Stimulated activated naive CD4-positive, alpha-beta T cell treated with Interleukin-2 at 50 U/mL for 16 hours (primary cell): Measurements from ENCODE around the gene NOP9.

Experiments
- DNase-seq: peaks from one replicate; lab custom pipeline; 2025; lab: John Stamatoyannopoulos, UW

Gene NOP9

DNA sequence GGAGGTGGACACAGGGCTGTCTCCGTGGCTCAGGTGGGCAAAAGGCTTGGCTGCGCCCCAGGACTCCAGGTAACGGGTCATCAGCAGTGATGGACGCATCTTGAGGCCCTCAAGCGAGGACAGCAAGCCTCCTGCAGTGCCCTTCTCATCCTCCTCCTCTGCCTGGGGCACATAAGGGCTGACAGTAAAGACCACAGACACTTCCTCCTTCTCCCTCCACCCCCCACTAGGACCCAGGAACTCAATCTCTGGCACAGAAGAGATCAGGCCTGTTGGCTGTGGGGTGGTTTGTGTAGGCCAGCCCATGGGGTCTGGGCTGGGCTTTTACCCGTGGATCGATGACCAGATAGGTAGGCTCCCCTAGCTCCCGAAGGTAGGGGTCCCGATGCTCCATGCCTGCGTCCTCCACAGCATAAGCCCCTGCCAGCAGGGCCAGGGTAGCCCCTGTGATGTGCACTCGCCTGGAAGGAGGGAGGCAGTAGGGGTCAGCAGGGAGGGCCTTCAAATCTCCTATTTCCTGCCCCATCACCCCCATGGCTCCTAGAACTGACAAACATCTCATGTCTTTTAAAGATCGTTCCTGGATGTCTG, 29.5 kb downstream of the NOP9 start:
- DNase-seq, result no peak

DNA sequence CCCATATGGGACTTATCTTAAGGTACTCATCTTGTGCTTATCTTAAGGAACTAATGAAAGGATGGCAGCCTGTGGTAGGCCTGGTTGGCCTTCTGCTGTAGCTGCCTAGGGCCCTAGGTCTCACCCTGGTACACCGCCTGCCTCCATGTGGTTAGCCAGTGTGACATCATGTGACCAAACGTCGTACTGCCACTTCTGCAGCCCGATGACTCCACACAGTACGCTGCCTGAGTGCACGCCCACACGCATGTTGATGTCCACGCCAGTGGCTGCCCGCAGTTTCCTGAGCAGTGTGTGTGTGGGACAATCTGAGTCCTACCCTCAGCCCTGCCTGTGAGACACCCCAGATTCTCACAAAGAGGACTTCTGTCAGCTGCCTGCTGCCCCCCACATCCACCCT, 30.1 kb downstream of the NOP9 start:
- peak; percentile 67 for DNase-seq

DNA sequence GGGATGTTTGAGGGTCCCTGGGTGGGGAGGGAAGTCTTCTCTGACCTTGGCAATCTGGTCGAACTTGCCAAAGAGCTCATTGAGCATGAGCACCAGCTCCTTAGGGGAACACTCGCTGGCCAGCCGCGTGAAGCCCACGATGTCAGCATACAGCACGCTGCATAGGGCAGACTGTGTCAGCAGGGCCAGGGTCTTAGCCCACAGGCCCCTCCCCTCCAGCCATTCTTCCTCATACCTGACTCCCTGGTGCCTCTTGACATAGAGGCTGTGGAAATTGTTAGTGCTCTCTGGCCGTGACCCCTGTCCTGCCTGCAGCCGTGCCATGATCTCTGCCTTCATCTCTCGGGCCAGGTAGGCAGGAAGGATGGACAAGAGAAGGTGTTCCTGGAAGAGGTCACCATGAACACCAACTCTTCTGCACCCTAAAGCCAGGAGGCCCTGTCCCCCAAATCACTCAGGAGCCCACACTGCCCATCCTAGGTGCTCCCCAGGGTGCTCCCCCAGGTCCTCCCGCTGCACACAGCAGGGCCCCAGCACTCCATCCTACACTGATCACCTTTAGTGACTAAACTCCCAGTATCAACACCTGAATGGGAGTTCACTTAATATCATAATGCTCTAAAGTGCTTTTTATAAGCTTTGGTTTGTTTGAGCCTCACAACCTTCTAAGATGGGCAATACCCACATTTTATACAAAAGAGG, 31.5 kb downstream of the NOP9 start:
- no peak for DNase-seq

DNA sequence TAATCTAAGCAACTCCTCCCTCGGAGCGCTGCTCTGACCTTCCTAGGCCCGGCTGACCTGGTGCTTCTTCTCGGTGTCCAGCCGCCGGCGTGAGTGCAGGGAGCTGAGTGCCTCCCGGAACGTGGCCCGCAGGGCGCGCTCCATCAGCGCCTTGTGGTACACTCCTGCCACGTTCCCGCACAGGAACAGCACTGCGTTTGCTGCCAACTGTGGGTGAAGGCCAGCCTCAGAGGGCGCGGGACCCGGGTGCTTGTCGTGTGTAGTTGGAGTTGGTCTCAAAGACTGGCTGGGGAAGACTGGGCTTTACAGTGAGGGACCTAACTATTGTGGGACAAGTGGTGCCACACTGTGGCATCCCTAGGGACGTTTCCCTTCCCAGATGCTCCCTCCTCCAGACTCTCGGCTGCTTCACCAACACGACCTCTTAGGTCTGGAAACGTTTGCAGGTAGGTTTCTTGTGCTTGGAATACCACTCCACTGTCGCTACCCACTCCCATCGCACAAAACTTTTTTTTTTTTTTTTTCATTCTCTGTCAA, 32.1 kb downstream of the NOP9 start:
- DNase-seq, result no peak

DNA sequence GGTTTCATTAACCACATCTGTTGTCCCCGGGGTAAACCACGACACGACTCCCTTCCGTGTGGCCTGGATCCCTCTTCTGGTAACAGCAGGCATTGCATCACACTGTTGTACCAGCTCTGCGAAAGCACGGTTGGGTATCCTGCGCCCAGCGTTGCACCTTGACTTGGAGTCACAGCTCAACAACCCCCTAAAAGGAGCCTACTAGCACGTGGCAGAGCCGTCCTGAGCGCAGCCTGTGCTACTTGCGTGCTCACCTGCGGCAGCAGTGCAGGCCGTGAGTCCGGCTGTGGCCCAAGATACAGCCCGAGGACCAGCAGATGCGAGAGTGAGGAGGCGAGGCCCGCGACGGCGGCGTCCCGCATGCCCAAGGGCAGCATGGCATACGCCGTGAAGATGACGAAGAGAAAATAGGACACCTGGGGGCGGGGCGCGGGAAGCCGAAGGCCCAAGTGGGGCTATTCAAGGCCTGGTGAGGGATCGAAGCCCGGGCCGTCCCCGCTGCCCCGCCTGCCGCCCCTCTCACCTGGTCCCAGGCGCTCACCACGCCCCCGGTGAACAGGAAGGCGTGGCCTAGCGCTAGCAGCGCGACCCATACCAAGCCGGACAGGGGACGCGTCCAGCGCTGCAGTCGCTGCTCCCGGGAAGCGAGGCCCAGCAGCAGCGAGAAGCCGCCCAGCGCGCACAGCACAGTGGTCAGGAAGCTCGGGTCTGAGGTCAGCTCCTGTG, 32.8 kb downstream of the NOP9 start:
- DNase-seq, result peak; percentile 82

DNA sequence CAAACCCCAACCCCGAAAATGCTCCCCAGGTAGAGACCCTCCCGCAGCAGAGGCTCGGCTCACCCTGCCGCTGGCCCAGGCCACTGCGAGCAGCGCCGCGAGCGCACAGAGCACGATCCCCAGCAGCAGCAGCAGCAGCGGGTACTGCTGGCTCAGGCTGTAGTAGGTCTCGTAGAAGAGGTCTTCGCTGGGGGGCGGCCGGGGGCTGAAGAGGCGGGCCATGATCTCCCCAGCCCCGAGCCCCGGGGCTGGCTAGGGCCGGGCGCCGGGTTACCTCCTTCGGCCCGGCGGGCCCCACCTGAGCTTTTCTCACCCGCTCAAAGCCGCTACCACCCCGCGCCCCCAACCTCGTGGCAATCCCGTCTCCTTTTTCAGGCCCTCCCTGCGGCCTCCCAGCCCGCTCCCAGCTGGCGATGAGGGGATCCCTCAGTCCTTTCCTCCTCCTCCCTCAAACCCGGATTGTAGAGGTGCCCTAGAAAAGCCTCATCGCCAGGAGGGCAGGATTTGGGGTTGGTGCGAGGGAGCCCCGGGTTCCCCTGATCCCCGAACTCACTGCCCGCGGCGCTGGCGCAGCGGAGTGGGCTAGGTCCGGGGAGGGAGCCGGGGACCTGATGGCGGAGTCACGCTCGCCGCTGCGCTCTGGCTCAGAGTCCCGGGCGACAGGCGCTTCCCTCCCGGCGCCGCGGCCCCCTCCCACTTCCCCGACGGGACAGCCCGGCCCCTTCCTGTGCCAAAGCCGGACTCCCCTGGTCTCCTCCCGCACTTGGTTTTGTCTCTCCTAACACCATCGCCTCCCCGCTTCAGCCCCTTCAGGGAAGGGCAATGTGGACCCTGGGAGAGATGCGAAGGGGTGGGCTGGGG, 35.0 kb downstream of the NOP9 start, which contains the start of gene ADCY4:
Gene ADCY4 (minus strand): TSS at position 641 of the 861 bp plus-strand sequence. CDS start 419 bp downstream, at position 222.
- DNase-seq, result peak; percentile 14

DNA sequence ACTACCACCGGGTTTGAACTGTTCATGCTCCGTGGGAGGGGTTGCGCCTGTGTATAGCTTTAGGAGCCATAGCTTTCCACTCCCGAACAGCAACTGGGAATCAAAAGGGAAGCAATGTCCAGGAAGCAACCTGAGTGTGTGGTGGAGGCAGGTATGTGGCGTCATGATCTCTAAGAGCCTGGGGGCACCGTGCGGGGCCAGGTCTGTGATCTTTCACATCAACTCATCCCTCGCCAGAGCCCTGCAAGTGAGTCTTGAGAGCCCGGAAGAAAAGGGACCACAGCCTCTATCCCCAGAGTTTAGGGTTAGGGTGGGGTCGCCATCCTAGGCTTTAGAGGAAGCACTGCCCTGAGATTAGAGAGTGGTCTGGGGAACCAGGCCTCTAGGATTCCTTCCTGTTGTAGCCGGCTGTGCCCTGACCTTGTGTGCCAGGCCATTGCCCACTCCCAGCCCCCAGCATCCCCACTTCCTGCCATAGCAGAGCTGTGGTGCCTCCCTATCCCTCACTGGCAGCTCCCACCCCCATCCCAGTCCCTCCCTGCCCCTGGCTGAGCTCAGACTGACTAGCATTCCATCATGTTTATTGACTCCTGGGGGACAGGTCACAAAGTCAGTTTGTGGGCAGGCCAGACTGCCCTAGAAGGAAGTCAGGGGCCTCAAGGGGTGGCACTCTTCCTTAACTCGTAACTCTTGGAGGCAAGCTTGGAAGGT, 36.0 kb downstream of the NOP9 start:
- no peak for DNase-seq

DNA sequence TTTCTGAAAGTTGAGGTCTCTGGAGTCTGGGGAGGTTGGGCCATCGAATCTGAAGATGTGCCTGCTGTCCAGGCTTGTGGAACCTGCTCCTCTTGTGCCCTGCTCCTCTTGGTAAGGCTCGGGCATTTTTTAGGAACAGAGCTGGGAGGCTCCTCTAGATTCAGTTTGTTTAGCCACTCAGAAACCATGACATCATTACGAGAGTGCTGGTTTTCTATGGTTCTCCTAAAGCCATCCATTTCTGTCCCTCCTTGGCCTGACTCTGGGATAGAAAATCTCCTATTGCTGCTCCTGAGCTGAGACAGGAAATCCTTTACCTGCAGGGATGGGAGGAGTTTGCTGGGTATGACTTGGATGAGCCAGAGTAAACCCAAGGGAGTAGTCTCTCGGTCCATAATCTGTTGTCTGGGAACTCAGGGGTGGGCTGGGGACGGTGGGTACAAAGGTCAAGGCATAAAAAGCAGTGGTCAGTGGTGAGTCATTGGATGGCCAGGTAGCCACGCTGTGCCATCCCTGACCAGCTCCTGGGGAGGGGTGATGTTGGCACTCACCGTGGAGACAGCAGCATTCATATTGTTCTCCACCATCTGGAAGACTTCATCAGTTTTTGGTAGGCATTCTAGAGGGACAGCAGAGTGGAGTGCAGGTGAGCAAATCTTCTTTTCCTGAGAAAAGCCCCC, 37.6 kb downstream of the NOP9 start:
- DNase-seq, result no peak

DNA sequence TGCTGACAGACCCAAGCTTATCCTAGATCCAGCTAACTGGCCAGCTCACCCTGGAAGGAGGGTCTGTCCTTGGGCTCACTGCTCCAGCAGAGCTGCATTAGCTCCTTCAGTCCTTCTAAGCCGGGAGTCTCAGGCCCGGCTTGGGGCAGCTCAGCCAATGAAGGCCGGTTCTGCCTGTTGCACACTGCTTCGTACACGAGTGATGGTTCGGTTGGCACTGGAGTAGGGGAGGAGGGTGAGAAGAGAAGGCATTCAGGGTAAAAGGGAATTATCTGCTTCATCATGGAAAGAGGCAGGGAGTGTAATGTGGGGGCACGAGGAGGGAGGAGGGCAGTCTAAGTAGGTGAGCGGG, 38.1 kb downstream of the NOP9 start:
- no peak for DNase-seq

DNA sequence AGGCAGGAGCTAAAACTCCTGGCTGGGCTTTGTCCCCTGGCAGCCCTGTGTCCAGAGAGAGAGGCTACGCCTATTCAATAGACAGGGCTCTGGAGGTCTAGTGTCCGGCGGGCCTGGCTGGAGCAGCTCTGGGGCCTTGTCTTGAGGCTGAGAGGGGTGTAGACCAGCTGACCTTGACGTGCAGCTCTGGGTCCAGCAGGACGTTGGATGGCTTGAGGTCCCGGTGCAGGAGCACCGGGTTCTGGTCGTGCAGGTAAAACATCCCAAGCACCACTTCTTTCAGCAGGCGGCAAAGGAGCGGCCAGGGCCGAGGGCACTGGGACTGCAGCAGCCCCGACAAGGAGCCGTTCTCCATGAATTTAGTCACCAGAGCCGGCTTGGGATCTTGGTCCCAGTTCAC, 39.2 kb downstream of the NOP9 start:
- DNase-seq, result no peak

DNA sequence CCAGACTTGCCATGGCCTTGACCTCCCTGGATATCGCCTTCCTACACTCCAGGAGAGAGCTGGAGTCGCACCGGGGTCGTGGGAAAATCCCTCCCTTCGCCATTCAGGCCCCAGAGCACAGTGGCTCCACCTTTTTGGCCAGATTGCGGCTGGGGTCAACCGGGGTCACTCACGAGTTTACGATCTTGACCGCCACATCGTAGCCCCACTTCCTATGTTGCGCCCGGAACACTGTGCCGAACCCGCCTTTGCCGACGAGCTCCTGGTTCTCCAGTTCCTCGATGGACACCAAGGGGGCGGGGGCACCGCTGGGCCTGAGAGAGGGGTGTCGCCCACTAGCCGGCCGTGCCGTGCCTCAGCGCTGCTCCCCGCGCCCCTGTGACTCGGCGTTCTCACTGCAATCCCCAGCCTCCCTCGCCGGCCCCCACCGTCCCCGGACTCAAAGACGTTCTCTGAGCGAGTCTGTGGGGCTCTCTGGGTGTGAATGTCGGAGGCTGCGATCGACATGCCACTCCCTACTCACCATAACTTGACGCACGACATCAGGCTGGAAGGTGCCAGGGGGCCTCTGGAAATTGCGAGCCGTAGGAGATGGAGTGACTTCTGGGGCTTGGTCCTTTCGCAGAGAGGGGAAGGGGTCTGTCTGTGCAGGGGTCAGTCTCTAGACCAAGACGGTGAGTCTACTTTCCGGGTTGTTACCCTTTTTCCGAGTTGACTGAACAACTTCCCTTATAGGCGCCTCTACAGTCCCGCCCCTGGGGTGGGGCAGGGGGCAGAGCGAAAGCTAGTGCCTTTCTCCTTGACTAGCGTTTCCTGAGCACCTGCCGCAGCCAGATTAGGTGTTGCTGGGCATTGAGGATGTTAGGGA, 39.9 kb downstream of the NOP9 start, which contains the start of gene RIPK3:
Gene RIPK3 (minus strand): TSS at position 708 of the 868 bp plus-strand sequence. CDS start 165 bp downstream, at position 543.
- peak; percentile 65 for DNase-seq

DNA sequence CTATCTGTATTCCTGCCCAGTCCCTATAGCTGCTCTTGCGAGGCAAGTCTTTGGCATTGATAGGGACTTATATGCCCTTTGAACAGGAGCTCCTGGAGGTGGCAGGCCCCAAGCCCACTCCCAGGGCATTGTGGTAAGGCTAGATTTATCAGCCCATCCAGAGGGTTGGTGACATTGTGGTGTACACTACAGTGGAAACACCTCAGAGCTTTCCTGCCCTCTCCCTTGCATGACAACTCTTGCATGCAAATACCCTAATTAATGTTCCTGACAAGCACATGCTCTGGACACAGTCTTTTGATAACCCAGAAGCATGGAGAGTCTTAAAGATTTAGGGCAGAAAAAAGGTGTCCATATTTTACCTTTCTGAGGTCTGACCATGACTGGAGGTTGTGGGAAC, 41.0 kb downstream of the NOP9 start:
- no peak for DNase-seq

DNA sequence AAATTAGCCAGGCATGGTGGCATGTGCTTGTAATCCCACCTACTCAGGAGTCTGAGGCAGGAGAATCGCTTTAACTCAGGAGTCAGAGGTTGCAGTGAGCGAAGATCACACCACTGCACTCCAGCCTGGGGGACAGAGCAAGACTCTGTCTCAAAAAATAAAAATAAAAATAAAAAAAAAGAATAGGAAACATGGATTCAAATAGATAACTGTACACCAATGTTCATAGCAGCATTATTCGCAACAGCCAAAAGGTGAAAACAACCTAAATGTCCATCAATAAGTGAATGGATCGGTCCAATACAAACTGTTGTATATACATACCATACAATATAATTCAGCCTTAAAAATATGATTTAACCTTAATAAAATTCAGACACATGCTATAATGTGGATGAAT, 43.2 kb downstream of the NOP9 start:
- no peak for DNase-seq

DNA sequence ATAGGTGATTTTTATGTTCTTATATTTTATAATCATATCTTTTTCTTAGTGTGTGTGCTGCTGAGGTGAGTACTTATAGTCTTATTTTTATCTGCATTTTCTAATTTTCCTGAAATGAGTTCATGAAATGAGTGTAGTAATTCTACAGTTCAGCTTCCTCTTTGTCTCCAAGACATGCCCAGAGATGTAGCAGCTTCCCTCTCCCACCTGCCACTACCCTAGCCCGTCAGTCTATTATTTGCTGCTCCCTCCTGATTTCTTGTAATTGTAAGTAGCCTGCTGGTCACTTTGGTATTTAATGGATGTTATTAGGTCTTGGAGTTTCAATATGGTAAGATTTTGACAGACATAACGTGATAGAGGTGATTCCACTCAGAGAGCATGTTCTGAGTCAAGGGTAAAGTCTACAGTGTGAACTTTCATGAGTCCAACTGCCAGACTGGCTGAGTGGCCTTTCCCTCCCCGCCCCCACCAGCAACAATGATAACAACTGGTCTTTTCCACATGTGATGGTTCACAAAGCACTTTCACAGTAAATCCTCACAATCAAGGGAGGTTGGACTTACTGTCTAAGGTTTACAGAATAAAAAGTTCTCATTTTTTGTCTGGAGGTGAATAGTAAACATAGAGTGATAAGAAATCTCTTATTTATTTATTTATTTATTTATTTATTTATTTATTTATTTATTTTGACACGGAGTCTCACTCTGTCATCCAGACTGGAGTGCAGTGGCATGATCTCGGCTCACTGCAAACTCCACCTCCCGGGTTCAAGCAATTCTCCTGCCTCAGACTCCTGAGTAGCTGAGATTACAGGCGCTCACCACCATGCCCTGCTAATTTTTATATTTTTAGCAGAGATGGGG, 44.4 kb downstream of the NOP9 start:
- DNase-seq, result no peak

DNA sequence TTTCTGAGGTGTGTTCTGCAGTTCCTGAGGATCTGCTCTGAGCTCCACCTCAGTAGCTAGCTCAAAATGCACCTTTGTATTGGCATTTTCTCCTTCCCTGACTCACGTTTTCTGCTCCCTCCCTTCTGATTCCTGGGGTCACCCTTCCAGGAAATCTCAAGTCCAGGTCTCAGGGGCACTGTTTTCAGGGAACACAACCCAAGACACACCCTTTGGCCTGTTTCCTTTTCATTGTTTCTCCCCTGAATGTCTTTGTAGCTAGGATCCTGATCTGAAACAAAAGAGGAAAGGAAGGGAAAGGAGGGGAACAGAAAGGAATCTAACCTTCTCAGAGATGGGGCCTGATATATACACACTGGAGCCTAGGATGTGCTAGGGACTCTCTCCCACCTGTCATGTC, 47.5 kb downstream of the NOP9 start:
- no peak for DNase-seq

DNA sequence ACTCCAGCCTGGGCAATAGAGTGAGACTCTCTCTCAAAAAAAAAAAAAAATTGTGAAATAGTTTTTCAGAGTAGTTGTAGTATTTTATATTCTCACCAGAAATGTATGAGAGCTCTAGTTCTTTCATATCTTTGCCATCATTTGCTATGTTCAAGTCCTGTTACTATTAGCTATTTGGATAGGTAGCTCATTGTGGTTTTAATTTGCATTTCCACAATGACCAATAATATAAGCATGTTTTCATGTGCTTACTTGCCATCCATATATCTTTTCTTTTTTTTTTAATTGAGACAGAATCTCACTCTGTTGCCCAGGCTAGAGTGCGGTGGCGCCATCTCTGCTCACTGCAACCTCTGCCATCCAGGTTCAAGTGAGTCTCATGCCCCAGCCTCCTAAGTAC, 48.5 kb downstream of the NOP9 start:
- DNase-seq, result no peak

DNA sequence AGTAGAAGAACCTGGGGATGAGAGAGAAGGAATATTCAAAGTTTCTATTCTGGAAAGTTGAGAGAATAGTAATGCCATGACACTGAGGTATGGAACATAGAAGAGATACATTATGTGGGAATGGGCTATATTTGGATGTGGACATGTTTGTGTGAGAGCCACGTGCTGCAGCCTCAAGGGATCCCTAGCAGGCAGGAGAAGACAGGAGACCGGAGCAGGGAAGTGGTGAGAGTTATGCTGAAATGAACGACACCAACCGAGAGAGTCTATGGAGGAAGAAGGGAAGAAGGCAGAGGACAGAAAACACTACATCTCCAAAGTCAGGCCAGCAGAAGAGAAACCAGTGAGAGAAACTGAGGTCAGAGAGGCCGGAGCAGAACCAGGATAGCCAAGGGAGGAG, 50.1 kb downstream of the NOP9 start:
- DNase-seq, result no peak

DNA sequence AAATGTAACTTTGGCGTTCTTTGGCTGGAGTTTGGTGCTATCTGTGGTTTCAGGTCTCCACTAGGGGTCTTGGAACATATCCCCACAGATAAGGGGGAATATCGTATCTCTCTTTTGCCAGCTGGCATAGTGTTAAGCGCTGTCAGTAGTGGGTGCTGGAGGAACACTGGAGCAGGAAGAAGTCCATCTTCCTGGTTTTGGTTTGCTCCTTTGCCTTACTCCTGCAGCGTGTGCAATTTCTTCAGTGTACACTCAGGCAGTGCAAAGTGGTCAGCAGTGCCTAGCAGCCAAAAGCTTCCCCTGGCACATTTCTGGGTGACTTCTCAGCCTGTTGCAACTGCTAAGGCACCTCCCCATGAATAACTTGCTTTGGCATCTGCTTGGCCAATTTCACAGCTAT, 51.9 kb downstream of the NOP9 start:
- DNase-seq, result no peak
